HFFc6 (cell line): ENCODE measurements around the gene MON1B. TPM values are rescaled to one million over a fixed set of nuclear protein-coding genes. Genes with fewer than 3 reads are reported as not detected.
"Not testable (repeated sequence)": the region's sequence is repeated elsewhere in the genome, so short reads cannot be mapped to it uniquely, and the experiment has no call there.

Experiments
- DNase-seq: peaks from one replicate; pipeline ENCODE4 v3.0.0-alpha.2; 2018
- H3K27ac Mint-ChIP-seq: 2 replicates; pipeline ENCODE4 v1.8.0; 2020; ENCODE audit warnings: mild to moderate bottlenecking, mixed read lengths
- H3K27me3 Mint-ChIP-seq: 2 replicates; pipeline ENCODE4 v1.8.0; 2021; ENCODE audit warnings: mild to moderate bottlenecking, moderate library complexity, mixed read lengths; ENCODE audit not compliant: insufficient read depth
- H3K36me3 Mint-ChIP-seq: 2 replicates; pipeline ENCODE4 v1.8.0; 2021; ENCODE audit warnings: low read depth, mixed read lengths
- H3K4me1 Mint-ChIP-seq: 2 replicates; pipeline ENCODE4 v1.8.0; 2020; ENCODE audit warnings: low read depth, mixed read lengths
- H3K4me3 Mint-ChIP-seq: 2 replicates; pipeline ENCODE4 v1.8.0; 2020; ENCODE audit warnings: mild to moderate bottlenecking, moderate library complexity, mixed read lengths
- H3K9me3 Mint-ChIP-seq: 2 replicates; pipeline ENCODE4 v1.8.0; 2020; ENCODE audit warnings: mild to moderate bottlenecking, mixed read lengths
- total RNA-seq, 6 experiments: library from RNA; stranded (reverse); fragmentation: NEBNext Ultra II Directional; extraction: Animal tissue kit (Norgen Biotek cat#: 25700); gene quantifications; 2 replicates in 1 of 6; 3 replicates in 5 of 6; pipeline ENCODE4 v1.2.3, GENCODE V29; 2021
- TF ChIP-seq, protein P1 (sequence below): fragments of 200-600 bp; sonication (generic); IDR thresholded peaks from 2 replicates; pipeline ENCODE4 v1.5.0; 2021; ENCODE audit warnings: antibody characterized with exemption, mild to moderate bottlenecking

Gene MON1B
- total RNA-seq, 6 experiments from 2014 or later = 28.7 to 36.5 (median 33.0) TPM

DNA sequence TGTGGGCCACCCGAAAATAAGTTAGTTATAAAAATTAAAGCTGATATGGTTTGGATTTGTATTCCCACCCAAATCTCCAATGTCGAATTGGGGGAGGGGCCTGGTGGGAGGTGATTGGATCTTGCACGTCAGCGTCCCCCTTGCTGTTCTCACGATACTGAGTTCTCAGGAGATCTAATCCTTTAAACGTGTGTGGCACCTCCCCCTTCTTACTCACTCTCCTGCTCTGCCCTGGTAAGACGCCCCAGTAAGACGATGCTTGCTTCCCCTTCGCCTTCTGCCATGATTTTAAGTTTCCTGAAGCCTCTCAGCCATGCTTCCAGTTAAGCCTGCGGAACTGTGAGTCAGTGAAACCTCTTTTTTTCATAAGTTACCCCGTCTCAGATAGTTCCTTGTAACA lies 43.6 kb downstream of the MON1B start:
- TF ChIP-seq, protein P1, sequence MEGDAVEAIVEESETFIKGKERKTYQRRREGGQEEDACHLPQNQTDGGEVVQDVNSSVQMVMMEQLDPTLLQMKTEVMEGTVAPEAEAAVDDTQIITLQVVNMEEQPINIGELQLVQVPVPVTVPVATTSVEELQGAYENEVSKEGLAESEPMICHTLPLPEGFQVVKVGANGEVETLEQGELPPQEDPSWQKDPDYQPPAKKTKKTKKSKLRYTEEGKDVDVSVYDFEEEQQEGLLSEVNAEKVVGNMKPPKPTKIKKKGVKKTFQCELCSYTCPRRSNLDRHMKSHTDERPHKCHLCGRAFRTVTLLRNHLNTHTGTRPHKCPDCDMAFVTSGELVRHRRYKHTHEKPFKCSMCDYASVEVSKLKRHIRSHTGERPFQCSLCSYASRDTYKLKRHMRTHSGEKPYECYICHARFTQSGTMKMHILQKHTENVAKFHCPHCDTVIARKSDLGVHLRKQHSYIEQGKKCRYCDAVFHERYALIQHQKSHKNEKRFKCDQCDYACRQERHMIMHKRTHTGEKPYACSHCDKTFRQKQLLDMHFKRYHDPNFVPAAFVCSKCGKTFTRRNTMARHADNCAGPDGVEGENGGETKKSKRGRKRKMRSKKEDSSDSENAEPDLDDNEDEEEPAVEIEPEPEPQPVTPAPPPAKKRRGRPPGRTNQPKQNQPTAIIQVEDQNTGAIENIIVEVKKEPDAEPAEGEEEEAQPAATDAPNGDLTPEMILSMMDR = no peak
- DNase-seq = no peak
- no peak overlapping the region for H3K27ac Mint-ChIP-seq
- no peaks in the 10 kb centered on the region for H3K36me3 Mint-ChIP-seq
- no peaks in the 10 kb centered on the region for H3K9me3 Mint-ChIP-seq
- H3K4me3 Mint-ChIP-seq = no peak overlapping the region; the same call in 1 of the 2 replicates
- H3K27me3 Mint-ChIP-seq = peaks cover 5% of the 10 kb centered on the region
- H3K4me1 Mint-ChIP-seq = peaks cover 8% of the 10 kb centered on the region; the same call in 1 of the 2 replicates

DNA sequence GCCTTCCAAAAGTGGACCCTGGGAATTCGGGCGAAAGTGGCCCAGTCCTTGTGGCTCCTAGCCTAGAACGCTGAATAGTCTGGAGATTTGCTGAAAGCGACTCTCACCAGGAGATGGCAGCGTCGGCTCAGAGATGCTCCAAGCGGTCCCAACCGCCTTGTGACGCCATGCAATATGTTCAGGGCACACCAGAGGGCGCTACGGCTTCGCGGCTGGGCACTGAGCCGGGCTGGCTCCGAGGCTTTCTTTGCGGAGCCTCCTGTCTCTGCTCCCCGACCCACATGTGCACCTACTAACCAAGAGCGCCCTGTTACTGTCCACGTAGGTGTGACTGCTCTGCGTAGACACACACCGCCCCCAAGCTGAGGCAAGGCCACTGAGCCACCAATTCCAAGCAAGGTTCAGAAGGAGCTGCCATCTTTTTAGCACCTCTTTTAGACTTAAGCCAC lies 45.1 kb downstream of the MON1B start:
- peaks cover 11% of the 10 kb centered on the region for H3K27me3 Mint-ChIP-seq
- peaks cover 8% of the 10 kb centered on the region; the same call in 1 of the 2 replicates for H3K4me1 Mint-ChIP-seq
- H3K9me3 Mint-ChIP-seq = no peaks in the 10 kb centered on the region
- no peak overlapping the region for H3K27ac Mint-ChIP-seq
- peak; percentile 76 for DNase-seq
- H3K4me3 Mint-ChIP-seq = peak overlapping the region; percentile 56
- H3K36me3 Mint-ChIP-seq = no peaks in the 10 kb centered on the region
- TF ChIP-seq, protein P1 = peak; percentile 99

DNA sequence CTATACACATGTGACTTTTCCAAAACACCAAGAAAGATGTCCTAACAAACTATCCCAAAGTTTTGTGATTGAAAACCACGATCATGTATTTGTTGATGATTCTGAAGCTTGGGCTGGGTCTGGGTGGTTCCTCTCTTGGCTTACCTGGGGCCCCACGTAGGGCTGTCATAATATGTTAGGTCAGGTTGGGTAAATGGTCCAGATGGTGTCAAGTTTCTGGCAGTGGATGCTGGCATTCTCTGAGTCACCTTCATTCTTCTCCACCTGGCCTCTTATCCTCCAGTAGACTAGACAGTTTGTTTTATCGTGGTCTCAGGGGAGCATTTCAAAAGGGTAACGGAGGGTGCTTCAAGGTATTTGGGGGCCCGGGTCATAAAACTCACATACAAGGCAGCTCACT lies 47.6 kb downstream of the MON1B start:
- Mint-ChIP-seq H3K9me3 (no peaks in the 10 kb centered on the region), H3K4me3 (no peak overlapping the region), H3K27ac (no peak overlapping the region), H3K27me3 (peaks cover 13% of the 10 kb centered on the region), H3K4me1 (peaks cover 8% of the 10 kb centered on the region; the same call in 1 of the 2 replicates), H3K36me3 (no peaks in the 10 kb centered on the region)
- no peak for DNase-seq
- TF ChIP-seq, protein P1 = no peak

DNA sequence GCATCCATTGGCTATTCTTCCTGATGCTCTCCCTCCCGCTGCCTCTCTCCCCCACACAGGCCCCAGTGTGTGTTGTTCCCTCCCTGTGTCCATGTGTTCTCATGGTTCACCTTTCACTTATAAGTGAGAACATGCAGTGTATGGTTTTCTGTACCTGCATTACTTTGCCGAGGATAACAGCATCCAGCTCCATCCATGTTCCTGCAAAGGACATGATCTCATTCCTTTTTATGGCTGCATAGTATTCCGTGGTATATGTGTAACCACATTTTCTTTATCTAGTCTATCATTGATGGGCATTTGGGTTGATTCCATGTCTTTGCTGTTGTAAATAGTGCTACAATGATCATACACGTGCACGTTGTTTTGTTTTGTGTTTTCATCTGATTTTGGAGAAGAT lies 51.5 kb downstream of the MON1B start:
- not testable (repeated sequence) for H3K4me3 Mint-ChIP-seq, H3K27ac Mint-ChIP-seq, DNase-seq, H3K4me1 Mint-ChIP-seq, H3K9me3 Mint-ChIP-seq, H3K36me3 Mint-ChIP-seq
- peaks cover 16% of the 10 kb centered on the region for H3K27me3 Mint-ChIP-seq

DNA sequence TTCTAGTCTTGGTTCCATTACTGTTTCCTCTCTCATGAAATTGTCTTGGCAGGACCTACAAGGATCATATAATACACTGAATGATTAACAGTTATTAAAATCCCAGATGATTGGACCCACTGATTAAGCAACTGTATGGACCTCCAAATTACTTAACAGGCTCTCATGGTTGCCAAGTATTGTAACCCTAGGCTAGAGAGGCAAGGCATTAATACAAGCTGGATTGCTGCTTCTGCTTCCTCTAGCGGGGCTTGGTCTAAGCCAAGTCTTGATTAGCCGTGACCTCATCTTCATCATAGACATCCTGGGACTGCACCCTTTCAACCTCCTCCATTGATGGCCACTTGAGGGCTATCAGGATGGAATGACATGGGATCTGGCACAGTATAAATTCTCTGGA lies 55.2 kb downstream of the MON1B start:
- Mint-ChIP-seq H3K4me1 (no peaks in the 10 kb centered on the region), H3K4me3 (no peak overlapping the region), H3K9me3 (no peaks in the 10 kb centered on the region), H3K27me3 (peaks cover 6% of the 10 kb centered on the region), H3K27ac (no peak overlapping the region), H3K36me3 (no peaks in the 10 kb centered on the region)
- TF ChIP-seq, protein P1 = no peak
- no peak for DNase-seq

DNA sequence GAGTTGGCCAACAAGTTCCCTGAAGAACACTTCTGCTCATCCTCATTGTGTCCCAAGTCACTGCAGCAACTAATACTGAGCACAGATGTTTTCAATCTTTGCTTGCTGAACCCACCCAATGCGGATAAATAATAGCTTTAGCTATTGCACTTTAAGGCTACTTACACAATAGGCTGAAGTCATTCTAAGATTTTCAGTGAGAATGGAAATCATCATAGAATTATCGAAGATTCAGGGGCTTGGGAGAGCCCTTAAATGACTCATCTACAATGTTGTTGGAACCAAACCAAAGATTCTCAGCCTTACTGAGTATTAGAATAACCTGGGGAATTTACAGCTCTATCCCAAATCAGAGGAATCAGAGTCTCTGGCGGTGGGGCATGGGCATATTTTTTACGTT lies 59.4 kb downstream of the MON1B start:
- H3K27me3 Mint-ChIP-seq = peaks cover 4% of the 10 kb centered on the region
- no peak overlapping the region for H3K27ac Mint-ChIP-seq
- TF ChIP-seq, protein P1 = no peak
- no peaks in the 10 kb centered on the region for H3K4me1 Mint-ChIP-seq
- DNase-seq = no peak
- H3K9me3 Mint-ChIP-seq = no peaks in the 10 kb centered on the region
- no peaks in the 10 kb centered on the region for H3K36me3 Mint-ChIP-seq
- no peak overlapping the region for H3K4me3 Mint-ChIP-seq

Other genes with a start within 250 kb of the MON1B start
- not detected for gene SYCE1L, start 8.2 kb downstream of the MON1B start, total RNA-seq
- gene ADAMTS18, start 243.8 kb downstream of the MON1B start, total RNA-seq = not detected